ENCODE results near the gene NLRP3. TPM values are rescaled to one million over a fixed set of nuclear protein-coding genes. Genes with fewer than 3 reads are reported as not detected.

The NLRP3 gene
- total RNA-seq, 6 donors from 2014 or later: 2.6 to 13.6 (median 6.0) TPM

DNA sequence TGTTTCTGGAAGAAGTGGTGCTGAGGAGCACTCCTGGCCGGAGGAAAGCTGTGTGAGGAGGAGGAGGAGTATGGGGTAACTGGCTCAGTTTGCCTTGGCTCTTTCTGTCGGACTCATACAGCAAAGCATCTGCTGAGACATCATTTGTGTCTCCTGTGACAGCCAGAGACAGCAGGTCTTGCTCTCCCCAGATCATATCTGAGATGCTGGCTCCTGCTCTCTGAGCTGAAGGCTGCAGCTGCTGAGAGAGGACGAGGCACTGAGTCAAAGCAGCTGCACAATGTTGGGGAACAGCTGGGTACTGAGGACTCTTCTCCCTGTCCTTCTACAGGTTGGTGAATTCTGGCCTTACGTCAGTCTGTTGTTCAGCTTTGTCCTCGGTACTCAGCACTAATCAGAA, 27.7 kb downstream of the NLRP3 start:
- H3K27ac ChIP-seq: no peak overlapping the region
- no peaks in the 10 kb centered on the region for H3K9me3 ChIP-seq
- H3K36me3 ChIP-seq: no peaks in the 10 kb centered on the region
- 46 to 69% methylated on average over 5 of the region's 5 CpGs for WGBS, 2 donors
- no peak overlapping the region for H3K4me3 ChIP-seq
- ATAC-seq (ENCODE audit: low FRiP score in 2 of 2): no peak
- TF ChIP-seq, protein P1, sequence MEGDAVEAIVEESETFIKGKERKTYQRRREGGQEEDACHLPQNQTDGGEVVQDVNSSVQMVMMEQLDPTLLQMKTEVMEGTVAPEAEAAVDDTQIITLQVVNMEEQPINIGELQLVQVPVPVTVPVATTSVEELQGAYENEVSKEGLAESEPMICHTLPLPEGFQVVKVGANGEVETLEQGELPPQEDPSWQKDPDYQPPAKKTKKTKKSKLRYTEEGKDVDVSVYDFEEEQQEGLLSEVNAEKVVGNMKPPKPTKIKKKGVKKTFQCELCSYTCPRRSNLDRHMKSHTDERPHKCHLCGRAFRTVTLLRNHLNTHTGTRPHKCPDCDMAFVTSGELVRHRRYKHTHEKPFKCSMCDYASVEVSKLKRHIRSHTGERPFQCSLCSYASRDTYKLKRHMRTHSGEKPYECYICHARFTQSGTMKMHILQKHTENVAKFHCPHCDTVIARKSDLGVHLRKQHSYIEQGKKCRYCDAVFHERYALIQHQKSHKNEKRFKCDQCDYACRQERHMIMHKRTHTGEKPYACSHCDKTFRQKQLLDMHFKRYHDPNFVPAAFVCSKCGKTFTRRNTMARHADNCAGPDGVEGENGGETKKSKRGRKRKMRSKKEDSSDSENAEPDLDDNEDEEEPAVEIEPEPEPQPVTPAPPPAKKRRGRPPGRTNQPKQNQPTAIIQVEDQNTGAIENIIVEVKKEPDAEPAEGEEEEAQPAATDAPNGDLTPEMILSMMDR (IDR thresholded peaks at IDR 0.05): no peak
- peaks cover 0 to 4% (median 0%) of the 10 kb centered on the region in 4 donors for H3K4me1 ChIP-seq
- DNase-seq: no peak
- no peaks in the 10 kb centered on the region for H3K27me3 ChIP-seq

DNA sequence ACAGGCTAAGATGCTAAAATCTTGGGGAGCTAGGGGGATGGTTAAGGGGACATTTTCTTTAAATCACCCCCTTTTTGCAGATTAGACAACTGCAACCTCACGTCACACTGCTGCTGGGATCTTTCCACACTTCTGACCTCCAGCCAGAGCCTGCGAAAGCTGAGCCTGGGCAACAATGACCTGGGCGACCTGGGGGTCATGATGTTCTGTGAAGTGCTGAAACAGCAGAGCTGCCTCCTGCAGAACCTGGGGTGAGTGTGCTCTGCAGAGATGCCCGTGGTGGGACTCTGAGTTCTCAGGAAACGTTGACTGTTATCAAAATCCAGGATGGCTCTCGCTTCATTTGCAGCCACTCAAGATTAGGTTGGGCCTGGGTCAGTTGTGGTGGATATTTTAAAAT, 28.6 kb downstream of the NLRP3 start:
- Histone ChIP-seq H3K4me1 (peaks cover 0 to 4% (median 0%) of the 10 kb centered on the region in 4 donors), H3K36me3 (no peaks in the 10 kb centered on the region), H3K27me3 (no peaks in the 10 kb centered on the region), H3K27ac (no peak overlapping the region), H3K9me3 (no peaks in the 10 kb centered on the region), H3K4me3 (no peak overlapping the region)
- no peak for ATAC-seq (ENCODE audit: low FRiP score in 2 of 2)
- WGBS, 2 donors: 72 to 73% methylated on average over 4 to 6 of the region's 6 CpGs
- no peak for DNase-seq
- TF ChIP-seq EP300 (IDR thresholded peaks at IDR 0.05) (no peak), POLR2A (IDR thresholded peaks at IDR 0.05) (no peak), POLR2AphosphoS5 (IDR thresholded peaks at IDR 0.05) (no peak)
- TF ChIP-seq, protein P1 (IDR thresholded peaks at IDR 0.05): no peak

DNA sequence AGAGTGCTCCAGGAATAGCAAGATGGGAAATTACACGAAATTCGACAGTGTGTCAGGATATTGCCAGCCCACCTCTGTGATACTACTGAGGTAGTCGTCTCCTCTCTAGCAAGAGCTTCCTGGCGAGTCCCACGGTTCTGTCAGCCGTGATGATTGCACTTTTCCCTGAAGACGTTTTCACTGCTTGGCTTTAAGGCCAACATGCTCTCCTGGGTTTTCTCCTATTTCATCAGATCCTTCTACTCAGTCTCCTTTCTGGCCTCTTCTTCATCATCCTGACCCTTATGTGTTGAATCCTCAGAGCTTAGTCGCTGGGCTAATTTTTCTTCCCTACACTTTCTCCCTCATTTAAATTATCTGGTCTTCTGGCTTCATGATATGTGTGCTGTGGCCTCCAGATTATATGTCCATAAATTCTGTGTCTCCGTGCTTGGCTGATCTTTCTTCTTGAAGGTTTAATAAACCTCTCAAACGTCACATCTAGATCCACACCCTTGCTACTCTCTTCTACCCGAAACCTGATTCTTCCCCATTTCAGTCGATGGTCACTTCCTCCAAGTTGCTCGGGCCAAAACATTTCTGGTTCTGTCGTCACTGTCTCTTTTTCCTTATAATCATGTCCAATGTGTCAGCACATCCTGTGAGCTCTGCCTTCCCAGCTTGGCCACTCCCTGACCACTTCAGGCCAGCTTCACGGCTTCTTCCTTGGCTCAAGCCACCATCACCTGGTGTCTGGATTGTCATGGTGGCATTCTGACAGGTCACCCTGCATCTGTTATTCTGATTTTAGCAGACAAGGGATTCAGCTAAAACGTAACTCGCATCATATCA, 29.8 kb downstream of the NLRP3 start:
- Histone ChIP-seq H3K4me1 (peaks cover 0 to 4% (median 0%) of the 10 kb centered on the region in 4 donors), H3K36me3 (no peaks in the 10 kb centered on the region), H3K9me3 (no peaks in the 10 kb centered on the region), H3K4me3 (no peak overlapping the region), H3K27me3 (no peaks in the 10 kb centered on the region), H3K27ac (peak overlapping the region; percentile 63 to 71 (median 65))
- peak in 1 of 2 donors; percentile 72 for DNase-seq
- TF ChIP-seq, protein P1 (IDR thresholded peaks at IDR 0.05): no peak
- TF ChIP-seq POLR2A (IDR thresholded peaks at IDR 0.05): peak in 1 of 4 donors; percentile 41
- TF ChIP-seq POLR2AphosphoS5 (IDR thresholded peaks at IDR 0.05): peak in 1 of 2 donors; percentile 67
- no peak for TF ChIP-seq EP300 (IDR thresholded peaks at IDR 0.05)
- peak in 1 of 2 donors; percentile 75 for ATAC-seq (ENCODE audit: low FRiP score in 2 of 2)
- WGBS, 2 donors: 74 to 77% methylated on average over 17 of the region's 17 CpGs

DNA sequence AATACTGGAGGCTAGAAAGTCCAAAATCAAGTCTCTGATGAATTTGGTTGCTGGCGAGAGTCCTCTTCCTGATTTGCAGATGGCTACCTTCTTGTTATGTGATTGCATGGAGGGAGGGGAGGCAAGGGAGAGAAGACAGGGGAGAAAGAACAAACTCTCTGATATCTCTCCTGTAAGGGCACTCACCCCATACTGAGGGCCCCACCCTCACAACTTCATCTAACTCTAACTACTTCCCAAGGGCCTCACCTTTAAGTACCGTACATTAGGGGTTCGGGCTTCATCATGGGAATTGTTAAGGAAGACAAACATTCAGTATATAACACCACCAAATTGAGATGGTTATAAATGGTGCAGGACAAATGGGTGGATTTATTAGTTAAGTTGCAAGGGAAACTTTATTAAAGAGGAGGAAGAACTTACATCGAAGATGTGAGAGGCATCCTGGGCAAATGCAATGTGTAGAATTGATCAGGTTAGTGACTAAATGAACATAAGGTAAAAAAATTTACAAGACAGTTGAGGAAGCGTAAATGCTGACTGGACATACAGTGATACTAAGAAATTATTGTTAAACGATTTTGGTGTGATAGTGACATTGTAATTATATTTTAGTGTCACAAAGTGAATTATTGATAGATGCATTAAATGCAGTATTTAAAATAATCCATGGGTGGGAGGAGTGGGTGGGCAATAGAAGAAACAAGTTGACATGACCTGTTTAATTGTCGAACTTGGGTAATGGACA, 31.4 kb downstream of the NLRP3 start:
- Histone ChIP-seq H3K36me3 (no peaks in the 10 kb centered on the region), H3K4me3 (peak overlapping the region in 3 of 4 donors; percentile 32 to 47 (median 36)), H3K9me3 (no peaks in the 10 kb centered on the region), H3K27ac (no peak overlapping the region), H3K27me3 (no peaks in the 10 kb centered on the region), H3K4me1 (peaks cover 0 to 4% (median 0%) of the 10 kb centered on the region in 4 donors)
- WGBS, 2 donors: 86 to 89% methylated on average over 7 of the region's 7 CpGs
- TF ChIP-seq, protein P1 (IDR thresholded peaks at IDR 0.05): no peak
- no peak for TF ChIP-seq POLR2A (IDR thresholded peaks at IDR 0.05)
- no peak for TF ChIP-seq EP300 (IDR thresholded peaks at IDR 0.05)
- TF ChIP-seq POLR2AphosphoS5 (IDR thresholded peaks at IDR 0.05): no peak
- DNase-seq (no peak), ATAC-seq (ENCODE audit: low FRiP score in 2 of 2) (no peak)

Measured in upper lobe of left lung (tissue), 6 donors.